Stimulated activated CD8-positive, alpha-beta memory T cell treated with anti-CD3 and anti-CD28 coated beads, Interleukin-7, amount 100 ng/mL, for 4 hours (primary cell): ENCODE measurements around the gene MKNK2.
"Not testable (repeated sequence)": the region's sequence is repeated elsewhere in the genome, so short reads cannot be mapped to it uniquely, and the experiment has no call there.

Experiments
- DNase-seq, 2 donors: peaks; one replicate each; pipeline ENCODE4 v3.0.0-alpha.2; 2020; ENCODE audit warnings: low read depth in 2 of 2

MKNK2 gene

GRCh38 chr19:2050991-2051772 lies at the start of gene MKNK2:
Gene MKNK2 (minus strand): TSS chr19:2051244. CDS start chr19:2050851, 393 bp downstream.
- DNase-seq, result peak; percentile 84 to 92

- DNase-seq, result no peak
Measured at GRCh38 chr19:2100719-2101061, 49.6 kb upstream of the MKNK2 start.

GRCh38 chr19:2099937-2100718 lies 49.1 kb upstream of the MKNK2 start:
- DNase-seq, result no peak

- DNase-seq, result no peak
Measured at GRCh38 chr19:2099054-2099501, 48.0 kb upstream of the MKNK2 start.

- DNase-seq, result no peak
Measured at GRCh38 chr19:2097886-2098327, 46.9 kb upstream of the MKNK2 start.

- DNase-seq, result no peak
Measured at GRCh38 chr19:2097203-2097885, 46.3 kb upstream of the MKNK2 start.

- peak; percentile 99 to 100 for DNase-seq
Measured at GRCh38 chr19:2096480-2097202, 45.6 kb upstream of the MKNK2 start, which contains the start of gene IZUMO4. Gene IZUMO4 (plus strand): TSS chr19:2096915. CDS start chr19:2096946, 31 bp downstream.

GRCh38 chr19:2096034-2096479 lies 45.0 kb upstream of the MKNK2 start, which contains the start of gene MOB3A:
Gene MOB3A (minus strand): TSS chr19:2096326. CDS start chr19:2078560, 17,766 bp downstream.
- DNase-seq, result peak; percentile 80 to 84

GRCh38 chr19:2091926-2092525 lies 41.0 kb upstream of the MKNK2 start:
- DNase-seq, result not testable (repeated sequence)

- no peak for DNase-seq
Measured at GRCh38 chr19:2089727-2090053, 38.6 kb upstream of the MKNK2 start.

- no peak for DNase-seq
Measured at GRCh38 chr19:2089001-2089711, 38.1 kb upstream of the MKNK2 start.

GRCh38 chr19:2087621-2088100 lies 36.6 kb upstream of the MKNK2 start:
- no peak for DNase-seq

GRCh38 chr19:2086695-2087620 lies 35.9 kb upstream of the MKNK2 start:
- DNase-seq, result not testable (repeated sequence)

- DNase-seq, result peak; percentile 91 to 93
Measured at GRCh38 chr19:2084993-2085720, 34.1 kb upstream of the MKNK2 start.

GRCh38 chr19:2083174-2083854 lies 32.3 kb upstream of the MKNK2 start:
- DNase-seq, result peak; percentile 57 to 59

GRCh38 chr19:2081873-2082810 lies 31.1 kb upstream of the MKNK2 start:
- DNase-seq, result peak in 1 of 2 donors; percentile 29
